WERI-Rb-1 (cell line): ENCODE measurements around the gene CLDN14.

Experiments
- DNase-seq: peaks from one replicate; pipeline ENCODE4 v3.0.0-alpha.2; 2020
- H3K27ac ChIP-seq: fragments of 250-450 bp; sonication (Bioruptor Pico); 2 replicates; pipeline ENCODE4 v1.5.1; 2020; ENCODE audit warnings: mild to moderate bottlenecking, moderate library complexity
- H3K27me3 ChIP-seq: fragments of 250-450 bp; sonication (Bioruptor Pico); 2 replicates; pipeline ENCODE4 v1.5.1; 2021; ENCODE audit warnings: mild to moderate bottlenecking, low read depth, moderate library complexity; ENCODE audit not compliant: insufficient read depth, severe bottlenecking
- H3K36me3 ChIP-seq: fragments of 250-450 bp; sonication (Bioruptor Pico); 2 replicates; pipeline ENCODE4 v1.5.1; 2020; ENCODE audit warnings: mild to moderate bottlenecking, moderate library complexity
- H3K4me3 ChIP-seq: 2 replicates; pipeline ENCODE4 v1.5.1; 2011; ENCODE audit warnings: low read depth, mild to moderate bottlenecking, control low read depth, low read length
- H3K9me3 ChIP-seq: fragments of 250-450 bp; sonication (Bioruptor Pico); 2 replicates; pipeline ENCODE4 v1.5.1; 2021; ENCODE audit warnings: mild to moderate bottlenecking, moderate library complexity; ENCODE audit not compliant: severe bottlenecking
- TF ChIP-seq, protein P1 (sequence below): IDR thresholded peaks from 2 replicates; pipeline ENCODE4 v1.5.1; 2011; ENCODE audit warnings: low read depth, mild to moderate bottlenecking, control low read depth, inconsistent platforms, low read length

CLDN14 gene

DNA sequence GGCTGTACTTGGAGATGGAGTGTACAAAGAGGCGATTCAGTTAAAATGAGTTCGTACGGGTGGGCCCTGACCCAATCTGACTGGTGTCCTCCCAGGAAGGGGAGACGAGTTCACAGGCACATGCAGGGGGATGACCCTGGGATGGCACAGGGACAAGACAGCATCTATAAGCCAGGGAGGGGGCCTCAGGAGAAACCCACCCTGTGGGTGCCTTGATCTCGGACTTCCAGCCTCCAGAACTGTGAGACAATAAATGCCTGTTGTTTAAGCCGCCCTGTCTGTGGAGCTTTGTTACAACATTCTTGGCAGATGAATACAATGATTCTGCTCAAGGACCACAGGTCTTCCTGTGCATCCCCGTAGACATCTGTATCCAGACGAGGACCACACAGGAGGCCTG is 14.6 kb upstream of the CLDN14 start:
- H3K27ac ChIP-seq: no peak overlapping the region
- no peak overlapping the region for H3K4me3 ChIP-seq
- H3K9me3 ChIP-seq: no peaks in the 10 kb centered on the region
- DNase-seq: no peak
- H3K27me3 ChIP-seq: no peaks in the 10 kb centered on the region
- no peaks in the 10 kb centered on the region for H3K36me3 ChIP-seq
- TF ChIP-seq, protein P1, sequence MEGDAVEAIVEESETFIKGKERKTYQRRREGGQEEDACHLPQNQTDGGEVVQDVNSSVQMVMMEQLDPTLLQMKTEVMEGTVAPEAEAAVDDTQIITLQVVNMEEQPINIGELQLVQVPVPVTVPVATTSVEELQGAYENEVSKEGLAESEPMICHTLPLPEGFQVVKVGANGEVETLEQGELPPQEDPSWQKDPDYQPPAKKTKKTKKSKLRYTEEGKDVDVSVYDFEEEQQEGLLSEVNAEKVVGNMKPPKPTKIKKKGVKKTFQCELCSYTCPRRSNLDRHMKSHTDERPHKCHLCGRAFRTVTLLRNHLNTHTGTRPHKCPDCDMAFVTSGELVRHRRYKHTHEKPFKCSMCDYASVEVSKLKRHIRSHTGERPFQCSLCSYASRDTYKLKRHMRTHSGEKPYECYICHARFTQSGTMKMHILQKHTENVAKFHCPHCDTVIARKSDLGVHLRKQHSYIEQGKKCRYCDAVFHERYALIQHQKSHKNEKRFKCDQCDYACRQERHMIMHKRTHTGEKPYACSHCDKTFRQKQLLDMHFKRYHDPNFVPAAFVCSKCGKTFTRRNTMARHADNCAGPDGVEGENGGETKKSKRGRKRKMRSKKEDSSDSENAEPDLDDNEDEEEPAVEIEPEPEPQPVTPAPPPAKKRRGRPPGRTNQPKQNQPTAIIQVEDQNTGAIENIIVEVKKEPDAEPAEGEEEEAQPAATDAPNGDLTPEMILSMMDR: no peak

DNA sequence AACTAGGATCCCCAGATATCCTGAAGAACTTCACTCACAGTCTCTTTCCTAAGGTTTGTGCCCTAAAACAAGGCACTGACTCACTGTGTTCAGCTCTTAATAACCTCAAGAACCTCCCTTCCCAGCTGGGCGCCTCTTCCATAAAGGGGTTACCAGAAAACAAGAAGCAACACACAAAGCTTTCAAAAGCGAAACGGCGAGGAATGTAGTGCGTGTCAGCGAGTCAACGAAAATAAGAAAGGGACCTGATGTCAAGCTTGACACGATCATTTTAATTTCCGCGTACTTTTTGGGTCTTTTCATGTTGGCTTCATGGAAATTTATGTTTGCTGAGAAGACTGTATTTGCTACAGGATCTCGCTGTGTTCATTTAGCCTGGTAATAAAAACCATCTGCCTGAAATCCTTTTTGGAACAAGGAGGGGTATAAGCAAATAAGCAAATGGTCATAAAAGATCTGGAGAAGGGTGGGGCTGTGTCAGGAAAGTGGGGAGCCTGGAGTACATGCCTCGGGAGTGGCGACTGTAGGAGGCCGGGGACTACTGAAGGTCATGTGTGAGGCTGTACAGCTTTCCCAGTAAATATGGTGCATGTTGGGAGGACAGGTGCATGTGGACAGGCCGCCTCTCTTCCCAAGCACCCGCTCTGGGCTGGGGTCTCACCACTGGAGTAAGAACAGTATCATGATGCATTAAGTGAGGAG is 11.4 kb upstream of the CLDN14 start:
- Histone ChIP-seq H3K4me3 (no peak overlapping the region), H3K36me3 (no peaks in the 10 kb centered on the region), H3K27ac (no peak overlapping the region), H3K27me3 (no peaks in the 10 kb centered on the region), H3K9me3 (no peaks in the 10 kb centered on the region)
- TF ChIP-seq, protein P1: no peak
- no peak for DNase-seq

DNA sequence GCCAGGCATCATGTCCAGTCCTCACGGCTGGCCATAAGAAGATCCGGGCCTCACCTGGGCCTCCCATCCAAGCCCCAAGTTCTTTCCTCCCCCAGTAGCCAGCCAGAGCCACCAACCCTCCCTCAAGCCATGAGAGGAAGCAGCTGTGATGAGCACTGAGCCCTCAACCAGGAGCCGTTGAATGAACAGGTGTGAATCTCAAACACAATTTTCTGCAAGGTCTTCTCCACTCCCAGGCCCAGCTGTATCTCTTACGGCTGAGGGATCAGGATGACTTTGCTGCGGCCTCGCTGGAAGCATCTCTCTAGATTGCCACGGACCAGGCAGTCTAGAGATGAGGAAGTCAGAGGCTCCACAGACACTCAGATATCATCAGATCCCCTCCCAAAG is 9.8 kb upstream of the CLDN14 start:
- H3K36me3 ChIP-seq: no peaks in the 10 kb centered on the region
- TF ChIP-seq, protein P1: no peak
- H3K9me3 ChIP-seq: no peaks in the 10 kb centered on the region
- H3K27me3 ChIP-seq: no peaks in the 10 kb centered on the region
- no peak overlapping the region for H3K4me3 ChIP-seq
- no peak overlapping the region for H3K27ac ChIP-seq
- DNase-seq: no peak

DNA sequence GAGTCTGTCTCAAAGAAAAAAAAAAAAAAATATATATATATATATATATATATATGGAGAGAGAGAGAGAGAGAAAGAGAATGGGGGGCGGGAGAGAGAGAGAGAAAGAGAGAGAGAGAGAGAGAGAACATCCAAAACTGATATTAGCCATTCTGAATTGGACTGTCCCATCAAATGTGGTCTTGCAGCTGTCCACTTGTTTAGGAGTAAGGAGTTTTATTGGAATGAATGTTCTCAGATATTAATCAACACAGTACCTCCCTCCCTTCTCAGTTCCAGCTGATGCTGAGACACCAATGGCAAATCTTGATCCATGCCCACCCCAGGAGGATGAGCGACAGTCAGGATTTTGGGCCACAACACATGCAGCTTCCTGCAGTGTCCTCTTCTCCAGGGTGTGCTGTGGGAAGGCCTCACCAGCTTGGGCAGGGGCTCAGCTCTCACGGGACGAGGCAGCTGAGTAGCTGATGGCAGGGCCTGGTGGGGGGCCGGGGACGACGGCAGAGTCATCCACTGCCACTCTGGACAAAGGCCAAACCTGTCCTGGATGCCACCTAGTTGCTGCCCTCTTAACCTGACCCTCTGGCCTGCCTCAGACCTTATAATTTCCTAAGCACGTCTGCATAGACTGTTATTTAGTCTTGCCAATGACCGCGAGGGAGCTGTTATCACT is 9.3 kb upstream of the CLDN14 start:
- Histone ChIP-seq H3K27me3 (no peaks in the 10 kb centered on the region), H3K4me3 (no peak overlapping the region), H3K27ac (no peak overlapping the region), H3K36me3 (no peaks in the 10 kb centered on the region), H3K9me3 (no peaks in the 10 kb centered on the region)
- TF ChIP-seq, protein P1: no peak
- DNase-seq: no peak

- no peak for DNase-seq
- Histone ChIP-seq H3K9me3 (no peaks in the 10 kb centered on the region), H3K27ac (no peak overlapping the region), H3K4me3 (no peak overlapping the region), H3K27me3 (no peaks in the 10 kb centered on the region), H3K36me3 (no peaks in the 10 kb centered on the region)
- TF ChIP-seq, protein P1: no peak
Measured at GRCh38 chr21:36487641-36488307, 7.9 kb upstream of the CLDN14 start.
